Measurements from ENCODE around the gene MIOX. TPM values are rescaled to one million over a fixed set of nuclear protein-coding genes. Genes with fewer than 3 reads are reported as not detected.

The MIOX gene
- total RNA-seq, 1 donor, result not detected

- Histone ChIP-seq H3K4me3 (ENCODE audit: insufficient read depth, low read length) (no peak overlapping the region), H3K9me3 (ENCODE audit: low read depth, low read length) (no peaks in the 10 kb centered on the region), H3K36me3 (ENCODE audit: insufficient read depth, low read length) (peaks cover 44% of the 10 kb centered on the region), H3K79me2 (ENCODE audit: insufficient read depth, low read length) (no peaks in the 10 kb centered on the region), H3K4me1 (ENCODE audit: insufficient read depth, low read length) (peaks cover 9% of the 10 kb centered on the region), H3K27ac (ENCODE audit: low read depth, low read length) (peak overlapping the region; percentile 32), H3K27me3 (ENCODE audit: insufficient read depth, low read length) (no peaks in the 10 kb centered on the region), H4K20me1 (ENCODE audit: insufficient read depth, low read length) (peaks cover 16% of the 10 kb centered on the region), H2AFZ (ENCODE audit: low read length) (no peak overlapping the region), H3K4me2 (ENCODE audit: insufficient read depth, low read length) (no peak overlapping the region)
- DNase-seq (ENCODE audit: insufficient read length, low spot score, missing footprints), result no peak
- TF ChIP-seq CTCF (IDR thresholded peaks at IDR 0.05; ENCODE audit: extremely low read depth, low read depth, low read length), result no peak
Measured at GRCh38 chr22:50445071-50445879, 41.4 kb upstream of the MIOX start.

GRCh38 chr22:50445880-50446707 is 40.6 kb upstream of the MIOX start:
- H3K4me2 ChIP-seq (ENCODE audit: insufficient read depth, low read length), result no peak overlapping the region
- H3K79me2 ChIP-seq (ENCODE audit: insufficient read depth, low read length), result no peaks in the 10 kb centered on the region
- no peak for DNase-seq (ENCODE audit: insufficient read length, low spot score, missing footprints)
- H2AFZ ChIP-seq (ENCODE audit: low read length), result no peak overlapping the region
- peaks cover 16% of the 10 kb centered on the region for H4K20me1 ChIP-seq (ENCODE audit: insufficient read depth, low read length)
- peaks cover 9% of the 10 kb centered on the region for H3K4me1 ChIP-seq (ENCODE audit: insufficient read depth, low read length)
- no peaks in the 10 kb centered on the region for H3K9me3 ChIP-seq (ENCODE audit: low read depth, low read length)
- TF ChIP-seq CTCF (IDR thresholded peaks at IDR 0.05; ENCODE audit: extremely low read depth, low read depth, low read length), result no peak
- peaks cover 50% of the 10 kb centered on the region for H3K36me3 ChIP-seq (ENCODE audit: insufficient read depth, low read length)
- no peak overlapping the region for H3K4me3 ChIP-seq (ENCODE audit: insufficient read depth, low read length)
- H3K27ac ChIP-seq (ENCODE audit: low read depth, low read length), result no peak overlapping the region
- H3K27me3 ChIP-seq (ENCODE audit: insufficient read depth, low read length), result no peaks in the 10 kb centered on the region

DNA sequence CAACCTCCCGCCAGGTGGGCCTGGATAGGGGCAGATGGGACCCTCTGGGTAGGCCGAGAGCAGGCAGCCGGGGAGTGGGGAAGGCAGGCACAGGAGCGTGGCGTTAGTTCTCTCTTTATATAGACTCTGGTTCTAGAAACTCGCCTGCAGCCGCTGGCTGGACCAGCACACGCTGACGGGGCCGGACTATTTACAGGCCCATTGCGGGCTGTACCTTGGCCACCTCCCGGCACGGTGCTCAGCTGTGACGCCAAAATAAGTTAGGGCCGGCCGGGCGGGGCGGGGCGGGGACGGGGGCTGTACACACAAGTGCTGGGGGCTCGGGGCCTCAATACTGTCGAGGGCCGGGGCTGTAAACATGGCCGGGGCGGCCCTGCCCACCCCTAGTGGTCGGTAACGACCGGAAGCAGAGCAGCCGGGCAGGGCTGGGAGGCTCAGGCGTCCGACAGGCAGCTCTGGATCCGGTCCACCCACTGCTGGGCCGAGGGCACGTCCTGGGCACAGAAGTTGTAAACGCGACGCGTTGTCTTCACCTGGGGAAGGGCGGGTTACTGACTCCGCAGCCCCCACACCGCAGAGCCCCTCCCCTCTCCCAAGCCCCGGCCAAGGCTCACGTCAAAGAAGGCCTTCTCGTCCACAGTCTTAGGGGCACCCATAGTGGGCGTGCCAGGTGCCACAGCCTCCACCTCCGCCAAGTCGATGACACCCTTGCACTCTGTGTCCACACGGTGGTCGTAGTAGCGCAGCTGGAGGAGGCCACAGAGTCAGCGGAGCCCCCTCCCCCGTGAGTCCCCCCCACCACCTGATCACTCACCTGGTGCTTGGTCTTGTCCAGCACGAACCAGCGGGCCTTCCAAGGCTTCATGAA is 39.7 kb upstream of the MIOX start:
- Histone ChIP-seq H3K27me3 (ENCODE audit: insufficient read depth, low read length) (no peaks in the 10 kb centered on the region), H3K36me3 (ENCODE audit: insufficient read depth, low read length) (peaks cover 55% of the 10 kb centered on the region), H3K27ac (ENCODE audit: low read depth, low read length) (no peak overlapping the region), H3K4me1 (ENCODE audit: insufficient read depth, low read length) (peaks cover 9% of the 10 kb centered on the region), H2AFZ (ENCODE audit: low read length) (no peak overlapping the region), H3K4me3 (ENCODE audit: insufficient read depth, low read length) (no peak overlapping the region), H4K20me1 (ENCODE audit: insufficient read depth, low read length) (peaks cover 16% of the 10 kb centered on the region), H3K79me2 (ENCODE audit: insufficient read depth, low read length) (no peaks in the 10 kb centered on the region), H3K9me3 (ENCODE audit: low read depth, low read length) (no peaks in the 10 kb centered on the region), H3K4me2 (ENCODE audit: insufficient read depth, low read length) (no peak overlapping the region)
- no peak for TF ChIP-seq CTCF (IDR thresholded peaks at IDR 0.05; ENCODE audit: extremely low read depth, low read depth, low read length)
- no peak for DNase-seq (ENCODE audit: insufficient read length, low spot score, missing footprints)
